Heart left ventricle (tissue), 13 donors: Measurements from ENCODE around the gene KISS1.

Experiments
- POLR2A ChIP-seq, 2 donors: fragments of 450-650 bp; IDR thresholded peaks; one replicate each; pipeline ENCODE4 v1.6.1; 2017; ENCODE audit warnings: antibody characterized with exemption in 2 of 2, mild to moderate bottlenecking in 2 of 2, moderate library complexity in 2 of 2
- TF ChIP-seq, protein P1 (sequence below), 12 donors: fragments of 200-600 bp; sonication (generic) in 4 of 12; IDR thresholded peaks; one replicate each; pipeline versions ENCODE4 v1.5.0 to v1.8.0; 2018 to 2022; ENCODE audit warnings: antibody characterized with exemption in 12 of 12, mild to moderate bottlenecking in 5 of 12
- donor health status: ischemic (EF 13 %, LVEDD 7.1; RV severe dilation, severe dysfunction).
- donor health status: DM: no; HTN: yes; CAD: no.
- donor health status: DM: no; HTN: no; CAD: no.
- donor health status: ischemic (EF 25% LVEDD 6.9; RV normal size, moderate dysfunction).
- donor health status: ischemic (EF 25% LVEDD 5.7; RV mildly dilated, moderate dysfunction).
- donor health status: ischemic (EF 35%, LVEDD 5.7; RV mildly dilated, moderate dysfunction).
- donor health status: nonischemic (EF 11% LVEDD 7.7; RV severe dilation, severe dysfunction).
- donor health status: DM: yes; HTN: yes; CAD: no.
- donor health status: PGD.
- donor health status: ischemic (EF 29% LVEDD 5.4; RV normal size, mild dysfunction).
- donor health status: nonischemic (EF 23%, LVEDD 6.1; RV moderate dilation, normal function).

GRCh38 chr1:204177133-204177532 is 19.2 kb downstream of the KISS1 start:
- TF ChIP-seq, protein P1, sequence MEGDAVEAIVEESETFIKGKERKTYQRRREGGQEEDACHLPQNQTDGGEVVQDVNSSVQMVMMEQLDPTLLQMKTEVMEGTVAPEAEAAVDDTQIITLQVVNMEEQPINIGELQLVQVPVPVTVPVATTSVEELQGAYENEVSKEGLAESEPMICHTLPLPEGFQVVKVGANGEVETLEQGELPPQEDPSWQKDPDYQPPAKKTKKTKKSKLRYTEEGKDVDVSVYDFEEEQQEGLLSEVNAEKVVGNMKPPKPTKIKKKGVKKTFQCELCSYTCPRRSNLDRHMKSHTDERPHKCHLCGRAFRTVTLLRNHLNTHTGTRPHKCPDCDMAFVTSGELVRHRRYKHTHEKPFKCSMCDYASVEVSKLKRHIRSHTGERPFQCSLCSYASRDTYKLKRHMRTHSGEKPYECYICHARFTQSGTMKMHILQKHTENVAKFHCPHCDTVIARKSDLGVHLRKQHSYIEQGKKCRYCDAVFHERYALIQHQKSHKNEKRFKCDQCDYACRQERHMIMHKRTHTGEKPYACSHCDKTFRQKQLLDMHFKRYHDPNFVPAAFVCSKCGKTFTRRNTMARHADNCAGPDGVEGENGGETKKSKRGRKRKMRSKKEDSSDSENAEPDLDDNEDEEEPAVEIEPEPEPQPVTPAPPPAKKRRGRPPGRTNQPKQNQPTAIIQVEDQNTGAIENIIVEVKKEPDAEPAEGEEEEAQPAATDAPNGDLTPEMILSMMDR (IDR thresholded peaks at IDR 0.05), result no peak
- no peak for TF ChIP-seq POLR2A (IDR thresholded peaks at IDR 0.05)
